ENCODE measurements around the gene LCAT. TPM values are rescaled to one million over a fixed set of nuclear protein-coding genes. Genes with fewer than 3 reads are reported as not detected.
"Not testable (repeated sequence)": the region's sequence is repeated elsewhere in the genome, so short reads cannot be mapped to it uniquely, and the experiment has no call there.

The LCAT gene
- polyA plus RNA-seq, 1 donor, result 18.5 TPM

DNA sequence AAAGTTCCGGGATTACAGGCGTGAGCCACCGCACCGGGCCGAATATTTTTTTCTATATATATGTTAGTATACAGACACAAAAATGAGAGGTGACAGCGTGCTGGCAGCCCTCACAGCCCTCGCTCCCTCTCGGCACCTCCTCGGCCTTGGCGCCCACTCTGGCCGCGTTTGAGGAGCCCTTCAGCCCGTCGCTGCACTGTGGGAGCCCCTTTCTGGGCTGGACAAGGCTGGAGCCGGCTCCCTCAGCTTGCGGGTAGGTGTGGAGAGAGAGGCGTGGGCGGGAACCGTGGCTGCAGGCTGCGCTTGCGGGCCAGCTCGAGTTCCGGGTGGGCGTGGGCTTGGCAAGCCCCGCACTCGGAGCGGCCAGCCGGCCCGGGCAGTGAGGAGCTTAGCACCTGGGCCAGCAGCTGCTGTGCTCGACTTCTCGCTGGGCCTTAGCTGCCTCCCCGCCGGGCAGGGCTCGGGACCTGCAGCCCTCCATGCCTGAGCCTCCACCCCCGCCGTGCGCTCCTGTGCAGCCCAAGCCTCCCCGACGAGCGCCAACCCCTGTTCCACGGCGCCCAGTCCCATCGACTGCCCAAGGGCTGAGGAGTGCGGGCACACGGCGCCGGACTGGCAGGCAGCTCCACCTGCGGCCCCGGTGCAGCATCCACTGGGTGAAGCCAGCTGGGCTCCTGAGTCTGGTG lies 38.2 kb upstream of the LCAT start:
- Histone ChIP-seq H3K27ac (ENCODE audit: low read length) (no peak overlapping the region), H3K4me1 (ENCODE audit: control insufficient read depth, insufficient read depth, low read length) (no peaks in the 10 kb centered on the region), H3K36me3 (ENCODE audit: control insufficient read depth, insufficient read depth, low read length) (no peaks in the 10 kb centered on the region), H3K9me3 (ENCODE audit: control insufficient read depth, low read depth, low read length) (peaks cover 3% of the 10 kb centered on the region), H3K4me3 (ENCODE audit: low read length) (no peak overlapping the region), H3K27me3 (ENCODE audit: control insufficient read depth, insufficient read depth, low read length) (peaks cover 18% of the 10 kb centered on the region)
- no CpG with 5 or more reads among the region's 49 CpGs for WGBS (ENCODE audit: insufficient coverage, low lambda C conversion rate)
- no peak for DNase-seq

DNA sequence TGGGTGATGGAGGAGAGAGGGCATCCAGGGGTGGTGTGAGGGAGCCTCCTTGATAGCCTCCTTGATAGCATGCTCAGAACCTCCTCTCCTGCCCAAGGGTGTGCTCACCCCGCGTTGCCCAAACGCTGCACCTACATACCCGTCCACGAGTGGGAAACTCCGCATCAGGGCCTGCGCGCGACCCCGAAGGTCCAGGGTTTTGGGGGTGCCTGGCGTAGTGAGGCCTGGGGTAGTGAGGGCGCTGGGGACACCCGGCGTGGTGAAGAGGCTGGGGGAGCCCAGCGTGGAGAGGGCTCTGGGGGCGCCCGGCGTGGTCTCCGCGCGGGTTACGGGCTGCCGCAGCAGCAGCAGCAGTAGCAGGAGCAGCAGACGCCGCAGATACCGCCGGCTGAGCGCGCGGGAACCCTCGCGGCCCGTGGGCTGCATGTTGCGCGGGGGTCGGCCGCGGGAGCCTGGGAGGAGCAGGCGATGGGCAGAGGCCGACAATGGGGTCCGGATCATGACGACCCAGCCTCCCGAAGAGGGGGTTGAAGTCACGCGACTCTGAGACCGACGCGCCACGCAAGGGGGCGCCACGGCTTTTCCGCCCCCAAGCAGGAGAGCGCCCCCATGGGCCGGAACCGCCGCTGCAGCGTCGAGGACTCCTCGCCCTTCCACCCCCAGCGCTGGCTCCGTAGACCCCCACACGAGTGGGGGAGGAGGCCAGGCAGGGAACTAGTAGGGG lies 36.2 kb upstream of the LCAT start, which contains the start of gene DPEP3:
Gene DPEP3 (minus strand): TSS at position 545 of the 724 bp plus-strand sequence. CDS start 119 bp downstream, at position 426.
- Histone ChIP-seq H3K36me3 (ENCODE audit: control insufficient read depth, insufficient read depth, low read length) (no peaks in the 10 kb centered on the region), H3K27me3 (ENCODE audit: control insufficient read depth, insufficient read depth, low read length) (peaks cover 21% of the 10 kb centered on the region), H3K9me3 (ENCODE audit: control insufficient read depth, low read depth, low read length) (peaks cover 3% of the 10 kb centered on the region), H3K4me3 (ENCODE audit: low read length) (no peak within 1 kb of the TSS), H3K27ac (ENCODE audit: low read length) (no peak within 1 kb of the TSS), H3K4me1 (ENCODE audit: control insufficient read depth, insufficient read depth, low read length) (no peaks in the 10 kb centered on the region)
- no peak for DNase-seq
- no CpG with 5 or more reads among the region's 62 CpGs for WGBS (ENCODE audit: insufficient coverage, low lambda C conversion rate)

- Histone ChIP-seq H3K4me3 (ENCODE audit: low read length) (no peak overlapping the region), H3K9me3 (ENCODE audit: control insufficient read depth, low read depth, low read length) (peaks cover 3% of the 10 kb centered on the region), H3K27me3 (ENCODE audit: control insufficient read depth, insufficient read depth, low read length) (peaks cover 21% of the 10 kb centered on the region), H3K4me1 (ENCODE audit: control insufficient read depth, insufficient read depth, low read length) (no peaks in the 10 kb centered on the region), H3K36me3 (ENCODE audit: control insufficient read depth, insufficient read depth, low read length) (no peaks in the 10 kb centered on the region), H3K27ac (ENCODE audit: low read length) (no peak overlapping the region)
- WGBS (ENCODE audit: insufficient coverage, low lambda C conversion rate), result no CpG with 5 or more reads among the region's 9 CpGs
- no peak for DNase-seq
These were observed 33.7 kb upstream of the LCAT start for GRCh38 chr16:67977469-67978227.

DNA sequence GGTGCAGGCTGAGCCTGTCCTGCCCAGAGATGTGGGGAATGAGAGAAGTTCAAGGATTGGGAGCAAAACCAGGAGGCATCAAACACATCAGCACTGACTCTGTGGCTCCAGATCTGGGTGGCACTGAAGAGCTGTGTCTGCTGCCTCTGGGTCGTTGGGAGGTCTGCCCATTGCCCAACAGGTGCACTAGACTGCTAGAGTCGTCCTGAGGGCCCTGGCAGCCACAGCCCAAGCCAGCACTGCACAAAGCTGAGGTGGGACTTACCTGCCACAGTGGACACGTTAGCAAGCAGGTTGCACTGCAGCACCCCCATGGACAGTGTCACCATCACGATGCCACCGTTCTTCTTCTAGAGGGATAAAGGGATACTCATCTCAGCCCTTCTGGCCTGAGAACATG lies 33.1 kb upstream of the LCAT start:
- no peak for DNase-seq
- Histone ChIP-seq H3K27ac (ENCODE audit: low read length) (no peak overlapping the region), H3K4me1 (ENCODE audit: control insufficient read depth, insufficient read depth, low read length) (no peaks in the 10 kb centered on the region), H3K27me3 (ENCODE audit: control insufficient read depth, insufficient read depth, low read length) (peaks cover 21% of the 10 kb centered on the region), H3K36me3 (ENCODE audit: control insufficient read depth, insufficient read depth, low read length) (no peaks in the 10 kb centered on the region), H3K4me3 (ENCODE audit: low read length) (no peak overlapping the region), H3K9me3 (ENCODE audit: control insufficient read depth, low read depth, low read length) (peaks cover 3% of the 10 kb centered on the region)
- WGBS (ENCODE audit: insufficient coverage, low lambda C conversion rate), result no CpG with 5 or more reads among the region's 5 CpGs

DNA sequence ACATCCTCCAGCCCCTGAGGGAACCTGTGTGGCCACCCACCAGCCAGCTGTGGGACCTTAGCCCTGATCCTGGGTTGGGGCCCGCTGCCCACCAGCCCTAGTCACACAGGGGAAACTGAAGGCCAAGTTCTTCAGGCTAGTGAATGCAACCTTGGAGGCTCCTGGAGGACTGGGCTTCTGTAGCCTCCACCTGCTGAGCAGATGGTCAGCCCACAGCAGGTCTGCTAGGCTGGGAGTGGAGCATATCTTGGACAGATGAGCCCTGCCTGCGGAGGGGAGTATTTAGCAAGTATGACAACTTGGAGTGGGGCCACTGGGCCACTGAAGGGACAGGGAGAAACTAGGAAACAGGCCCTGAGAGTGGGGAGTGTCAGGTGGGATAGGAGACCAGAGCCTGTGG lies 32.3 kb upstream of the LCAT start:
- no peaks in the 10 kb centered on the region for H3K4me1 ChIP-seq (ENCODE audit: control insufficient read depth, insufficient read depth, low read length)
- H3K27ac ChIP-seq (ENCODE audit: low read length), result no peak overlapping the region
- no peak overlapping the region for H3K4me3 ChIP-seq (ENCODE audit: low read length)
- no peak for DNase-seq
- H3K27me3 ChIP-seq (ENCODE audit: control insufficient read depth, insufficient read depth, low read length), result peaks cover 19% of the 10 kb centered on the region
- no CpG with 5 or more reads among the region's 2 CpGs for WGBS (ENCODE audit: insufficient coverage, low lambda C conversion rate)
- peaks cover 3% of the 10 kb centered on the region for H3K9me3 ChIP-seq (ENCODE audit: control insufficient read depth, low read depth, low read length)
- H3K36me3 ChIP-seq (ENCODE audit: control insufficient read depth, insufficient read depth, low read length), result no peaks in the 10 kb centered on the region

- no peaks in the 10 kb centered on the region for H3K36me3 ChIP-seq (ENCODE audit: control insufficient read depth, insufficient read depth, low read length)
- DNase-seq, result no peak
- H3K27ac ChIP-seq (ENCODE audit: low read length), result no peak overlapping the region
- WGBS (ENCODE audit: insufficient coverage, low lambda C conversion rate), result no CpG with 5 or more reads among the region's 14 CpGs
- peaks cover 16% of the 10 kb centered on the region for H3K27me3 ChIP-seq (ENCODE audit: control insufficient read depth, insufficient read depth, low read length)
- H3K9me3 ChIP-seq (ENCODE audit: control insufficient read depth, low read depth, low read length), result peaks cover 3% of the 10 kb centered on the region
- no peaks in the 10 kb centered on the region for H3K4me1 ChIP-seq (ENCODE audit: control insufficient read depth, insufficient read depth, low read length)
- H3K4me3 ChIP-seq (ENCODE audit: low read length), result no peak overlapping the region
These were observed 31.6 kb upstream of the LCAT start for GRCh38 chr16:67975321-67976105.

DNA sequence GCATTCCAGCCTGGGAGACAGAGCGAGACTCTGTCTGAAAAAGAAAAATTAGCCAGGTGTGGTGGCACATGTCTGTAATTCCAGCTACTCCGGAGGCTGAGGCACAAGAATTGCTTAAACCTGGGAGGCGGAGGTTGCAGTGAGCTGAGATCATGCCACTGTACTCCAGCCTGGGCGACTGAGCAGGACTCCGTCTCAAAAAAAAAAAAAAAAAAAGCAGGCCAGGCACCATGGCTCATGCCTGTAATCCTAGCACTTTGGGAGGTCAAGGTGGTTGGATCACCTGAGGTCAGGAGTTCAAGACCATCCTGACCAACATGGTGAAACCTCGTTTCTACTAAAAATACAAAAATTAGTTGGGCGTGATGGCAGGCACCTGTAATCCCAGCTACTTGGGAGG lies 28.4 kb upstream of the LCAT start:
- H3K27ac ChIP-seq (ENCODE audit: low read length); H3K9me3 ChIP-seq (ENCODE audit: control insufficient read depth, low read depth, low read length); H3K4me1 ChIP-seq (ENCODE audit: control insufficient read depth, insufficient read depth, low read length); H3K27me3 ChIP-seq (ENCODE audit: control insufficient read depth, insufficient read depth, low read length); H3K4me3 ChIP-seq (ENCODE audit: low read length); H3K36me3 ChIP-seq (ENCODE audit: control insufficient read depth, insufficient read depth, low read length); DNase-seq: not testable (repeated sequence)
- 60% methylated on average over 1 of the region's 7 CpGs for WGBS (ENCODE audit: insufficient coverage, low lambda C conversion rate)

DNA sequence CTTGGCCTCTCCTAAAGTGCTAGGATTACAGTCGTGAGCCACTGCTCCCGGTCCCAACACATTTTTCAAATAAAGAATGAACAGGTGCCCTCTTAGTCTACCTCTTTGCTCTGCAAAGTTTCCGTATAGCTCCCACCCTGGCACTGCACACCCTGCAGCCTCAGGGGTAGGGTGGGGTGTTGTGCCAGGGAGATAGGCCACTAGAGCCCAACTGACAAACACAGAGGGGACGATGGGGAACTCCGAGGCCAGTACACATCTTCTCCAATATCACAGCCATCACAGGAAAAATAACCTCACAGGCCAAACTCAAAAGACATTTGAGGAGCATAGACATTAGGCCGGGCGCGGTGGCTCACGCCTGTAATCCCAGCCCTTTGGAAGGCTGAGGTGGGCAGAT lies 27.2 kb upstream of the LCAT start:
- no peak overlapping the region for H3K27ac ChIP-seq (ENCODE audit: low read length)
- H3K9me3 ChIP-seq (ENCODE audit: control insufficient read depth, low read depth, low read length), result no peaks in the 10 kb centered on the region
- peaks cover 2% of the 10 kb centered on the region for H3K36me3 ChIP-seq (ENCODE audit: control insufficient read depth, insufficient read depth, low read length)
- no peak overlapping the region for H3K4me3 ChIP-seq (ENCODE audit: low read length)
- no peak for DNase-seq
- peaks cover 6% of the 10 kb centered on the region for H3K4me1 ChIP-seq (ENCODE audit: control insufficient read depth, insufficient read depth, low read length)
- WGBS (ENCODE audit: insufficient coverage, low lambda C conversion rate), result 90% methylated on average over 2 of the region's 9 CpGs
- peaks cover 3% of the 10 kb centered on the region for H3K27me3 ChIP-seq (ENCODE audit: control insufficient read depth, insufficient read depth, low read length)

- H3K9me3 ChIP-seq (ENCODE audit: control insufficient read depth, low read depth, low read length), result no peaks in the 10 kb centered on the region
- 0% methylated on average over 3 of the region's 40 CpGs for WGBS (ENCODE audit: insufficient coverage, low lambda C conversion rate)
- peak overlapping the region; percentile 78 for H3K4me3 ChIP-seq (ENCODE audit: low read length)
- H3K4me1 ChIP-seq (ENCODE audit: control insufficient read depth, insufficient read depth, low read length), result peaks cover 6% of the 10 kb centered on the region
- peak in 1 of 2 donors; percentile 55 for DNase-seq
- no peaks in the 10 kb centered on the region for H3K27me3 ChIP-seq (ENCODE audit: control insufficient read depth, insufficient read depth, low read length)
- peaks cover 2% of the 10 kb centered on the region for H3K36me3 ChIP-seq (ENCODE audit: control insufficient read depth, insufficient read depth, low read length)
- H3K27ac ChIP-seq (ENCODE audit: low read length), result peak overlapping the region; percentile 37
These were observed 25.5 kb upstream of the LCAT start for GRCh38 chr16:67969254-67970039.
